Measurements from ENCODE around the gene RPS27. TPM values are rescaled to one million over a fixed set of nuclear protein-coding genes. Genes with fewer than 3 reads are reported as not detected.
A peak's percentile ranks its signal among the peaks of the same experiment; 100 is the strongest.

RPS27 gene
- total RNA-seq, 1 donor from 2014 or later = 1,061 TPM

GRCh38 chr1:153962088-153963029 is 28.2 kb upstream of the RPS27 start:
- no peak for DNase-seq
- no peak for TF ChIP-seq CTCF (IDR thresholded peaks at IDR 0.05; ENCODE audit: borderline replicate concordance)
- H3K36me3 ChIP-seq = peaks cover 16% of the 10 kb centered on the region
- H3K4me3 ChIP-seq = peak overlapping the region; percentile 80
- peaks cover 84% of the 10 kb centered on the region for H3K4me1 ChIP-seq
- H3K27ac ChIP-seq (replicated peaks) = peak overlapping the region; percentile 98
- no peaks in the 10 kb centered on the region for H3K27me3 ChIP-seq (ENCODE audit: low read depth)
- H3K9me3 ChIP-seq (replicated peaks) = no peaks in the 10 kb centered on the region
- intact Hi-C loops (cut with micrococcal nuclease) = no loop called here

- H3K4me1 ChIP-seq = peaks cover 80% of the 10 kb centered on the region
- intact Hi-C loops (cut with micrococcal nuclease) = no loop called here
- TF ChIP-seq CTCF (IDR thresholded peaks at IDR 0.05; ENCODE audit: borderline replicate concordance) = no peak
These were observed 27.3 kb upstream of the RPS27 start, which contains the start of gene SLC39A1 for GRCh38 chr1:153963030-153963849. Gene SLC39A1, minus strand, starts transcription at chr1:153963537. Its CDS starts 822 bp downstream, at chr1:153962715.

GRCh38 chr1:153963850-153964331 is 26.7 kb upstream of the RPS27 start:
- intact Hi-C loops (cut with micrococcal nuclease) = no loop called here
- no peak for TF ChIP-seq CTCF (IDR thresholded peaks at IDR 0.05; ENCODE audit: borderline replicate concordance)
- Histone ChIP-seq H3K27me3 (ENCODE audit: low read depth) (no peaks in the 10 kb centered on the region), H3K36me3 (peaks cover 16% of the 10 kb centered on the region), H3K9me3 (replicated peaks) (no peaks in the 10 kb centered on the region), H3K4me1 (peaks cover 83% of the 10 kb centered on the region), H3K4me3 (peak overlapping the region; percentile 80), H3K27ac (replicated peaks) (peak overlapping the region; percentile 98)
- peak; percentile 42 for DNase-seq

More at GRCh38 chr1:153963030-153963849, 27.3 kb upstream of the RPS27 start, which contains the start of gene SLC39A1:
- Histone ChIP-seq H3K4me3 (peak within 1 kb of the TSS; percentile 80), H3K27ac (replicated peaks) (peak within 1 kb of the TSS; percentile 98), H3K36me3 (peaks cover 16% of the 10 kb centered on the region), H3K27me3 (ENCODE audit: low read depth) (no peaks in the 10 kb centered on the region), H3K9me3 (replicated peaks) (no peaks in the 10 kb centered on the region)
- peak; percentile 99 for DNase-seq

GRCh38 chr1:153967107-153967999 is 23.2 kb upstream of the RPS27 start, which contains the start of gene CREB3L4:
Gene CREB3L4, plus strand, starts transcription at chr1:153967902. Its CDS starts 624 bp downstream, at chr1:153968526.
- intact Hi-C loops (cut with micrococcal nuclease) = no loop called here
- H3K9me3 ChIP-seq (replicated peaks) = no peaks in the 10 kb centered on the region
- no peaks in the 10 kb centered on the region for H3K27me3 ChIP-seq (ENCODE audit: low read depth)
- TF ChIP-seq CTCF (IDR thresholded peaks at IDR 0.05; ENCODE audit: borderline replicate concordance) = peak; percentile 56
- H3K4me1 ChIP-seq = peaks cover 51% of the 10 kb centered on the region
- H3K36me3 ChIP-seq = no peaks in the 10 kb centered on the region
- peak; percentile 93 for DNase-seq
- peak within 1 kb of the TSS; percentile 72 for H3K4me3 ChIP-seq
- peak within 1 kb of the TSS; percentile 96 for H3K27ac ChIP-seq (replicated peaks)
